ENCODE results near the gene OPTN. TPM values are rescaled to one million over a fixed set of nuclear protein-coding genes. Genes with fewer than 3 reads are reported as not detected.
"Not testable (repeated sequence)": the region's sequence is repeated elsewhere in the genome, so short reads cannot be mapped to it uniquely, and the experiment has no call there.

The OPTN gene
- polyA plus RNA-seq, 3 donors: 28.4 to 42.0 (median 32.8) TPM

GRCh38 chr10:13083700-13084099 is 16.3 kb upstream of the OPTN start:
- not testable (repeated sequence) for DNase-seq (ENCODE audit: extremely low read depth in 1 of 11, low read depth in 9 of 11, low spot score in 4 of 11)

DNA sequence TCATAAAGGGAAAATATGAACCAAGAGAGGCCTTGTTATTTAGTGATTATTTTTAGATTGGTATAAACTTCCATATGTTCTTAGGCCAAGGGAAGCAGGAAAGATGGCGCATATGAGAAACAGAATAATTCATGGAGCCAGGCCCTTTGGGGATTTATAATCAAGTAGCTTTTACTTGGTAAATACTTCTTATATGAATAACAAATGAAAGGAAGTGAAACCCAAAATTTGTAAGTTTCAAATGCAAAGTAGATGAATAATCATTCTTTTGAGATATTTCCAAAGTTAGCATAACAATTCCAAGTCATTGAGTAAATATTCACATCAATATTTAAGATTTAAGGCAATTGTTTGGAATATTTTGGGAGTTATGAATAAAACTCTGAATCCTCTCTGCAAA is 13.9 kb upstream of the OPTN start:
- DNase-seq (ENCODE audit: extremely low read depth in 1 of 11, low read depth in 9 of 11, low spot score in 4 of 11): no peak

- DNase-seq (ENCODE audit: extremely low read depth in 1 of 11, low read depth in 9 of 11, low spot score in 4 of 11): no peak
These were observed 12.4 kb upstream of the OPTN start for GRCh38 chr10:13087601-13087985.

DNA sequence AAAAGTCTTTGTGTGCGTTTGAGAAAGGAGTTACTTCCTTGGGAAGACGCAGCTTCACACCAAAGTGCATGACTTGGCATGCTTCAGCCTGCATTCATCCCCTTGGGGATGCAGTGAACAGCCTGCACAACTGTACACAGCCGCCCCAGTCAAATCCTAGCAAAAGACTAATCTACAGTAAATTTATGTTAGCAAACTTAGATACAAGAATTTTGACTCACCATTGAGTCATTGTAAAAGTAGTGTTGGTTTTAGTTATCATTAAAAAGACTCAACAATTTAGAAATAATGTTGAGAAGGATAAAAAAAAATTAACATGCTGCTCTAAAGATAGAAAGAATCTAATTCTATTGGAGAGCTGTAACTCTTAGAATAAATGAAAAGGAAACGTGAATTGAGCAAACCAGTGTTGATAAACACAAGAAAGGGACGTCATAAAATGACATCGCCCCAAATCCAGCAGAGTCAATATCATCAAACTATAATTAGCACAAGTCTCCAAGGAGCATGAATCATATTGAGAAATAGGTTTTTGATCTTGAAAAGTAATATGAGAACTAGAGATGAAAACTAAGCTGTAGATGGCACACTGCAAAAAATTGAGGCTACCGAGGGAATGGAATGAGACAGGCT is 11.9 kb upstream of the OPTN start:
- DNase-seq (ENCODE audit: extremely low read depth in 1 of 11, low read depth in 9 of 11, low spot score in 4 of 11): no peak

- DNase-seq (ENCODE audit: extremely low read depth in 1 of 11, low read depth in 9 of 11, low spot score in 4 of 11): no peak
These were observed 10.6 kb upstream of the OPTN start for GRCh38 chr10:13089345-13089744.

DNA sequence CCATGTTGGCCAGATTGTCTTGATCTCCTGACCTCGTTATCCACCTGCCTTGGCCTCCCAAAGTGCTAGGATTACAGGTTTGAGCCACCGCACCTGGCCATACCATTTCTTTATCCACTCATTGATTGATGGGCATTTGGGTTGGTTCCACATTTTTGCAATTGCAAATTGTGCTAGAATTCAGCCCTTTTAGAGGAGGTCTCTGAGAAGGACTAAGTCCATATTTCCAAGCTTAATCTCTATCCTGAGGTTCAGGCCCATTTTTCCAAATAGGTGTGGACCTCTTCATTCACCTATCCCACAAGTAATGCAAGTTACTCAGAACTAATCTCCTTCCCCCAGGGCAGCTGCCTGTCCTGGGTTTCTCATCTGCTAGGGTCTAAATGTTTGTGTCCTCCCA is 9.7 kb upstream of the OPTN start:
- DNase-seq (ENCODE audit: extremely low read depth in 1 of 11, low read depth in 9 of 11, low spot score in 4 of 11): no peak

- no peak for DNase-seq (ENCODE audit: extremely low read depth in 1 of 11, low read depth in 9 of 11, low spot score in 4 of 11)
These were observed 8.2 kb upstream of the OPTN start for GRCh38 chr10:13091801-13092200.

- DNase-seq (ENCODE audit: extremely low read depth in 1 of 11, low read depth in 9 of 11, low spot score in 4 of 11): no peak
These were observed 7.5 kb upstream of the OPTN start for GRCh38 chr10:13092291-13093102.

- not testable (repeated sequence) for DNase-seq (ENCODE audit: extremely low read depth in 1 of 11, low read depth in 9 of 11, low spot score in 4 of 11)
These were observed 5.9 kb upstream of the OPTN start for GRCh38 chr10:13094082-13094481.

GRCh38 chr10:13095094-13095493 is 4.9 kb upstream of the OPTN start:
- no peak for DNase-seq (ENCODE audit: extremely low read depth in 1 of 11, low read depth in 9 of 11, low spot score in 4 of 11)

- DNase-seq (ENCODE audit: extremely low read depth in 1 of 11, low read depth in 9 of 11, low spot score in 4 of 11): no peak
These were observed 4.0 kb upstream of the OPTN start for GRCh38 chr10:13095929-13096328.

GRCh38 chr10:13099144-13099665 is 758 bp upstream of the OPTN start:
- peak in 10 of 11 donors; percentile 31 to 70 (median 53) for DNase-seq (ENCODE audit: extremely low read depth in 1 of 11, low read depth in 9 of 11, low spot score in 4 of 11)

DNA sequence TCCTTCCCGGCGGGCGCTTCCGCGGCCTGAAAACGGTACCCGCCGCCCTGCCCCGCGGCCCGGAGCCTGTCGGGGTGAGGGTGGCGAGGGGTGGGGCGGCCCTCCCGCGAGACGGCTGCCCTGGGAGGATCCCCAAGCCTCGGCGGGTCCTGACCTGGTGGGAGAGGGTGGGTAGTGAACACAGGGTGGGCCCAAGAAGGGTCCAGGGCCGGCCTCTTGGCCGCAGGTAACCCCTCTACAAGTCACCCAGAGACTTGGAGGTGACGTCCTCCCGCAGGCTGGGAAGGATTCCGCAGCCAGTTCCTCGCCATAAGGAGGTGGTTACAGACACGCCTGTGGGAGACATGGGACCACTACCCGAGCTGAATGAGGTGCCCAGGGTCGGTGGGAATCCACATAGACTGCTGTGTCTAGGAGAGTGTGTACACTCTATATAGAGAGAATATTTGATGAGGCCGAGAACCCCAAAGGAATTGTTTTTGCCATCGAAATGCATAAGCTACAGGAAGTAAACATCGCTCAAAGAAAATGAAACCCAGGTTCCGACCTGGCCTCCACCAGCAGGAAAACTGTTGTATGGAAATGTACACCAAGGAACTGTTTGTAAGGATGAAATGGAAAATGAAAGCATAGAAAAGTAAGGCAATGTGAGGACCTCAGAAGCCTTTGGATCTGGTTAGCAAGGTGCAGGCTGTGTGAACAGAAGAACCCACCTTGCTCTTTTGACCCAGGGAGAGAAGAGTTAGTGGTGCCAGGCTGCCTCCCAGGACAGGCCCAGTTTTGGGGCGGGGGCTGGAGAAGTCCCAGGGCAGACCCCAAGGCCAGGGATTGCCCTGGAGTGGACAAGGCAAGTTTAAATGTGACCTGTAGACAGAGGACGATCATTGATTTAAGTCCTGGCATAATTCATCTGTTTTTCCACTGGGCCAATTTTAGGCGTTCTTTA is 659 bp downstream of the OPTN start:
- peak in 5 of 11 donors; percentile 14 to 24 (median 18) for DNase-seq (ENCODE audit: extremely low read depth in 1 of 11, low read depth in 9 of 11, low spot score in 4 of 11)

GRCh38 chr10:13102002-13102794 is 2.2 kb downstream of the OPTN start:
- DNase-seq (ENCODE audit: extremely low read depth in 1 of 11, low read depth in 9 of 11, low spot score in 4 of 11): no peak

- DNase-seq (ENCODE audit: extremely low read depth in 1 of 11, low read depth in 9 of 11, low spot score in 4 of 11): no peak
These were observed 3.6 kb downstream of the OPTN start for GRCh38 chr10:13103554-13103953.

GRCh38 chr10:13104697-13105096 is 4.7 kb downstream of the OPTN start:
- DNase-seq (ENCODE audit: extremely low read depth in 1 of 11, low read depth in 9 of 11, low spot score in 4 of 11): no peak

- DNase-seq (ENCODE audit: extremely low read depth in 1 of 11, low read depth in 9 of 11, low spot score in 4 of 11): no peak
These were observed 5.2 kb downstream of the OPTN start for GRCh38 chr10:13105184-13105583.

DNA sequence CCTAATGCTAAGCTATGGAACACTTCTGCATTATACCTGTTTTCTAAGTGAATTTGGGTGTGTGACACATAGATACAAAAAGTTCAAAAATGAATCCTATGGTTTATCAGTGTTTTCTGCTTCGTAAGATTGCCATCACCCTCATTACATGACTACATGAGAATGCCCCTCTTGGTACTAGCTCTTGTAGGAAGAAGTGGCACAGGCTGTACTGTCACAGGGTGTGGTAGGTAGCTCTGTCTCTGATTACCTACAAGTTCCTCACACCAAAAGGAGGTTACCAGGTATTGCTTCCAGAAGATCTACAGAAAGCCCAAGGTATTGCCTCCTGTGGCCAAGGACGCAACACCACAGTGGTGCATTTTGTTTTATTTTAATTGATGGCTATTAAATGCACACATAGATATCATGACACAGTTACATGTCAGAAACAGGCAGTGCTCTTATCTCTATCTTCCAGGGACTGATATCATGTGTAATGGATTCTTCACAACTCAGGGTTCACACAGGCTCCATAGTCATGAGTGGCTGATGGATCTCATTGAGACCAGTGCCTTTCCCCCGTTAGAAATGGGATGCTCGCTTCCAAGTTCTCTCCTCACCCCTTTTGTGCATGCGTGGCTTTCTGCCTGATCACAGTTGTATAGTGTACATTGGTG is 6.6 kb downstream of the OPTN start:
- DNase-seq (ENCODE audit: extremely low read depth in 1 of 11, low read depth in 9 of 11, low spot score in 4 of 11): no peak
